H9 (cell line): ENCODE measurements around the gene NRXN3. TPM values are rescaled to one million over a fixed set of nuclear protein-coding genes. Genes with fewer than 3 reads are reported as not detected.

Experiments
- DNase-seq: peaks from one replicate; pipeline ENCODE4 v3.0.0-alpha.2; 2017
- H2AFZ ChIP-seq: one replicate; pipeline ENCODE4 v1.6.1; 2013; ENCODE audit warnings: mild to moderate bottlenecking, low read length, control low read depth, moderate library complexity
- H2AK5ac ChIP-seq: 2 replicates; pipeline ENCODE4 v1.6.1; 2013; ENCODE audit warnings: low read length, control low read depth, mixed read lengths; ENCODE audit not compliant: insufficient read length
- H2BK120ac ChIP-seq: one replicate; pipeline ENCODE4 v1.6.1; 2013; ENCODE audit warnings: low read depth, mild to moderate bottlenecking, low read length, control low read depth, inconsistent platforms; ENCODE audit not compliant: poor library complexity, severe bottlenecking
- H2BK12ac ChIP-seq: 2 replicates; pipeline ENCODE4 v1.6.1; 2013; ENCODE audit warnings: low read length, control low read depth, mixed read lengths, low read depth; ENCODE audit not compliant: insufficient read length
- H2BK15ac ChIP-seq: 2 replicates; pipeline ENCODE4 v1.6.1; 2013; ENCODE audit warnings: low read depth, low read length, control low read depth
- H2BK20ac ChIP-seq: one replicate; pipeline ENCODE4 v1.6.1; 2013; ENCODE audit warnings: low read depth, mild to moderate bottlenecking, low read length, control low read depth, inconsistent platforms; ENCODE audit not compliant: poor library complexity, severe bottlenecking
- H2BK5ac ChIP-seq: 2 replicates; pipeline ENCODE4 v1.6.1; 2013; ENCODE audit warnings: low read length, control low read depth, mixed read lengths; ENCODE audit not compliant: insufficient read length
- H3K14ac ChIP-seq: 2 replicates; pipeline ENCODE4 v1.6.1; 2013; ENCODE audit warnings: low read length, control low read depth; ENCODE audit not compliant: insufficient read depth
- H3K18ac ChIP-seq: 2 replicates; pipeline ENCODE4 v1.6.1; 2013; ENCODE audit warnings: low read depth, mild to moderate bottlenecking, mixed read lengths, low read length, control low read depth; ENCODE audit not compliant: insufficient read length
- H3K23ac ChIP-seq: 2 replicates; pipeline ENCODE4 v1.6.1; 2013; ENCODE audit warnings: low read length, control low read depth, mixed read lengths, low read depth; ENCODE audit not compliant: insufficient read length
- H3K23me2 ChIP-seq: 2 replicates; pipeline ENCODE4 v1.6.1; 2013; ENCODE audit warnings: low read depth, mild to moderate bottlenecking, mixed read lengths, low read length, control low read depth; ENCODE audit not compliant: insufficient read length, poor library complexity, severe bottlenecking
- H3K27ac ChIP-seq: 2 replicates; pipeline ENCODE4 v1.5.1; 2013; ENCODE audit warnings: low read length, control low read depth, mixed read lengths, low read depth; ENCODE audit not compliant: insufficient read length
- H3K27me3 ChIP-seq: 2 replicates; pipeline ENCODE4 v1.6.1; 2013; ENCODE audit warnings: low read length, control low read depth, inconsistent platforms; ENCODE audit not compliant: insufficient read depth
- H3K4ac ChIP-seq: 2 replicates; pipeline ENCODE4 v1.6.1; 2013; ENCODE audit warnings: low read depth, mild to moderate bottlenecking, control low read depth, inconsistent platforms, low read length, moderate library complexity
- H3K4me1 ChIP-seq: 2 replicates; pipeline ENCODE4 v1.6.1; 2013; ENCODE audit warnings: low read length, control low read depth, inconsistent platforms; ENCODE audit not compliant: insufficient read depth
- H3K4me2 ChIP-seq: 2 replicates; pipeline ENCODE4 v1.6.1; 2013; ENCODE audit warnings: low read length, control low read depth, mixed read lengths; ENCODE audit not compliant: insufficient read length, insufficient read depth
- H3K56ac ChIP-seq: 2 replicates; pipeline ENCODE4 v1.6.1; 2013; ENCODE audit warnings: low read depth, mild to moderate bottlenecking, mixed read lengths, low read length, control low read depth; ENCODE audit not compliant: insufficient read length
- H3K79me1 ChIP-seq: 2 replicates; pipeline ENCODE4 v1.6.1; 2013; ENCODE audit warnings: low read depth, mild to moderate bottlenecking, moderate library complexity, low read length, control low read depth, inconsistent platforms; ENCODE audit not compliant: insufficient read depth, poor library complexity, severe bottlenecking
- H3K79me2 ChIP-seq: 2 replicates; pipeline ENCODE4 v1.6.1; 2013; ENCODE audit warnings: low read length, control low read depth, inconsistent platforms; ENCODE audit not compliant: insufficient read depth
- H3K9ac ChIP-seq: 2 replicates; pipeline ENCODE4 v1.6.1; 2013; ENCODE audit warnings: low read length, control low read depth, mixed read lengths; ENCODE audit not compliant: insufficient read length; ENCODE audit errors: extremely low read depth
- H3K9me3 ChIP-seq: one replicate; pipeline ENCODE4 v1.6.1; 2013; ENCODE audit warnings: low read depth, low read length, inconsistent platforms; ENCODE audit not compliant: control insufficient read depth
- H3T11ph ChIP-seq: one replicate; pipeline ENCODE4 v1.6.1; 2013; ENCODE audit warnings: mild to moderate bottlenecking, low read length, control low read depth, inconsistent platforms
- H4K20me1 ChIP-seq: one replicate; pipeline ENCODE4 v1.6.1; 2013; ENCODE audit not compliant: control insufficient read depth, insufficient read length, insufficient read depth
- H4K5ac ChIP-seq: 2 replicates; pipeline ENCODE4 v1.6.1; 2013; ENCODE audit warnings: low read depth, mild to moderate bottlenecking, mixed read lengths, low read length, control low read depth; ENCODE audit not compliant: insufficient read length
- H4K8ac ChIP-seq: replicated peaks from 2 replicates; pipeline ENCODE4 v1.6.1; 2013; ENCODE audit warnings: low read length, control low read depth, mixed read lengths, low read depth; ENCODE audit not compliant: insufficient read length
- H4K91ac ChIP-seq: 2 replicates; pipeline ENCODE4 v1.6.1; 2013; ENCODE audit warnings: low read depth, mild to moderate bottlenecking, moderate library complexity, mixed read lengths, low read length, control low read depth; ENCODE audit not compliant: insufficient read length
- H3K27ac Mint-ChIP-seq, 3 experiments: 2 replicates in 2 of 3; 3 replicates in 1 of 3; pipeline ENCODE4 v1.8.0; 2020 to 2021; ENCODE audit warnings: mixed read lengths in 3 of 3, mild to moderate bottlenecking in 1 of 3, moderate library complexity in 1 of 3
- H3K27me3 Mint-ChIP-seq: 2 replicates; pipeline ENCODE4 v1.8.0; 2021; ENCODE audit warnings: low read depth, mild to moderate bottlenecking, moderate library complexity, mixed read lengths
- H3K36me3 Mint-ChIP-seq, 3 experiments: 2 replicates in 2 of 3; 3 replicates in 1 of 3; pipeline ENCODE4 v1.8.0; 2020 to 2021; ENCODE audit warnings: low read depth in 3 of 3, mixed read lengths in 3 of 3; ENCODE audit not compliant: insufficient read depth in 1 of 3
- H3K4me1 Mint-ChIP-seq, 2 experiments: 2 replicates each; pipeline ENCODE4 v1.8.0; 2020; ENCODE audit warnings: mixed read lengths in 2 of 2
- H3K4me3 Mint-ChIP-seq, 2 experiments: 2 replicates in 1 of 2; 3 replicates in 1 of 2; pipeline ENCODE4 v1.8.0; 2020 to 2021; ENCODE audit warnings: mild to moderate bottlenecking in 2 of 2, mixed read lengths in 2 of 2, moderate library complexity in 1 of 2
- H3K9me3 Mint-ChIP-seq, 2 experiments: 2 replicates in 1 of 2; 3 replicates in 1 of 2; pipeline ENCODE4 v1.8.0; 2020; ENCODE audit warnings: mild to moderate bottlenecking in 2 of 2, mixed read lengths in 2 of 2, moderate library complexity in 1 of 2
- CTCF ChIP-seq: fragments of 200-600 bp; sonication (generic); conservative IDR thresholded peaks from 3 replicates; pipeline ENCODE4 v1.8.0; 2021; ENCODE audit warnings: antibody characterized with exemption, mild to moderate bottlenecking
- WGBS: extraction: QIAGEN DNeasy Blood & Tissue Kit; methylation state at CpG from one replicate; pipeline ENCODE4 v1.1.7; 2013; ENCODE audit warnings: missing lambda C conversion rate, low lambda C conversion rate, mixed read lengths; ENCODE audit not compliant: insufficient read length; ENCODE audit errors: extremely low coverage; 5-methylcytosine and 5-hydroxymethylcytosine counted together
- total RNA-seq: library from RNA; stranded (reverse); gene quantifications from 2 replicates; pipeline ENCODE4 v1.2.1, GENCODE V29; 2021

NRXN3 gene
- total RNA-seq, 1 experiment from 2014 or later = 1.8 TPM

GRCh38 chr14:79476552-79476951 lies 1306.4 kb downstream of the NRXN3 start:
- H3K4me1 Mint-ChIP-seq = peaks cover 14% of the 10 kb centered on the region in 2 experiments
- no peaks in the 10 kb centered on the region for H3K79me2 ChIP-seq
- no peak for TF ChIP-seq CTCF
- no peak overlapping the region for H2BK15ac ChIP-seq
- H2BK120ac ChIP-seq = no peak overlapping the region
- H3K27ac Mint-ChIP-seq = no peak overlapping the region
- H3K23me2 ChIP-seq = no peaks in the 10 kb centered on the region
- WGBS = no CpG with 5 or more reads among the region's 2 CpGs
- no peak overlapping the region for H3K9ac ChIP-seq
- no peaks in the 10 kb centered on the region for H4K20me1 ChIP-seq
- no peak overlapping the region for H3K14ac ChIP-seq
- no peak overlapping the region for H3K56ac ChIP-seq
- no peak overlapping the region for H3K18ac ChIP-seq
- no peak overlapping the region for H2BK12ac ChIP-seq
- no peak overlapping the region for H2AFZ ChIP-seq
- no peak overlapping the region for H2BK5ac ChIP-seq
- no peak overlapping the region for H3K4me2 ChIP-seq
- no peaks in the 10 kb centered on the region for H3K27me3 ChIP-seq
- no peak overlapping the region for H3T11ph ChIP-seq
- H3K27me3 Mint-ChIP-seq = no peaks in the 10 kb centered on the region
- no peak overlapping the region for H4K91ac ChIP-seq
- no peak overlapping the region for H3K23ac ChIP-seq
- H3K36me3 Mint-ChIP-seq = no peaks in the 10 kb centered on the region
- DNase-seq = no peak
- no peak overlapping the region for H2AK5ac ChIP-seq
- no peaks in the 10 kb centered on the region for H3K4me1 ChIP-seq
- H3K9me3 Mint-ChIP-seq = peaks cover 0 to 2% of the 10 kb centered on the region in 2 experiments; a peak in 2 of 5 replicates
- no peaks in the 10 kb centered on the region for H3K79me1 ChIP-seq
- H4K5ac ChIP-seq = no peak overlapping the region
- H3K4me3 Mint-ChIP-seq = no peak overlapping the region
- H3K4ac ChIP-seq = no peak overlapping the region
- H4K8ac ChIP-seq = no peak overlapping the region
- no peak overlapping the region for H3K27ac ChIP-seq
- no peaks in the 10 kb centered on the region for H3K9me3 ChIP-seq
- H2BK20ac ChIP-seq = no peak overlapping the region
